ENCODE data around the gene TMPRSS6.

DNA sequence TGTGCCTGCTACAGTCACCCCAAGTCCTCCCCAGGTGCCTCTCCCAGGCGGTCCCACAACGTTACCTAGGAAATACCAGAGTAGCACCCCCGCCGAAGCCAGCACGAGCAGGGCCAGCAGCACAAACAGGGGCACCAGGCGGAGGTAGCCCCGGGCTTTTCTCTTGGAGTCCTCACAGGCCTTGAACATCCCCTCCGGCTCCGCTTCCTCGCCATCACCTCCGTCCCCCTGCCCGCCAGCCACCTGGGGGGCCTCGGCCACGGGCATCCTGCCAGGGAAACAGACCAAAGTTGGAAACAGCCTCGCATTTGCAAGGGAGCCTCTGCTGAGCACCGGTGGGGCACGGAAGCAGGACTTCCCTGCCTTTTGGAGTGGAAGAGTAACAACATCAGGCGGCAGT is 6.4 kb downstream of the TMPRSS6 start:
- TF ChIP-seq POLR2AphosphoS5 (IDR thresholded peaks at IDR 0.05; ENCODE audit: low read depth, low read length) (no peak), TAF1 (IDR thresholded peaks at IDR 0.05; ENCODE audit: borderline replicate concordance, insufficient read depth, low read length) (no peak), SIN3A (IDR thresholded peaks at IDR 0.05; ENCODE audit: borderline replicate concordance, insufficient read depth, low read length) (no peak)
- TF ChIP-seq, protein P1, sequence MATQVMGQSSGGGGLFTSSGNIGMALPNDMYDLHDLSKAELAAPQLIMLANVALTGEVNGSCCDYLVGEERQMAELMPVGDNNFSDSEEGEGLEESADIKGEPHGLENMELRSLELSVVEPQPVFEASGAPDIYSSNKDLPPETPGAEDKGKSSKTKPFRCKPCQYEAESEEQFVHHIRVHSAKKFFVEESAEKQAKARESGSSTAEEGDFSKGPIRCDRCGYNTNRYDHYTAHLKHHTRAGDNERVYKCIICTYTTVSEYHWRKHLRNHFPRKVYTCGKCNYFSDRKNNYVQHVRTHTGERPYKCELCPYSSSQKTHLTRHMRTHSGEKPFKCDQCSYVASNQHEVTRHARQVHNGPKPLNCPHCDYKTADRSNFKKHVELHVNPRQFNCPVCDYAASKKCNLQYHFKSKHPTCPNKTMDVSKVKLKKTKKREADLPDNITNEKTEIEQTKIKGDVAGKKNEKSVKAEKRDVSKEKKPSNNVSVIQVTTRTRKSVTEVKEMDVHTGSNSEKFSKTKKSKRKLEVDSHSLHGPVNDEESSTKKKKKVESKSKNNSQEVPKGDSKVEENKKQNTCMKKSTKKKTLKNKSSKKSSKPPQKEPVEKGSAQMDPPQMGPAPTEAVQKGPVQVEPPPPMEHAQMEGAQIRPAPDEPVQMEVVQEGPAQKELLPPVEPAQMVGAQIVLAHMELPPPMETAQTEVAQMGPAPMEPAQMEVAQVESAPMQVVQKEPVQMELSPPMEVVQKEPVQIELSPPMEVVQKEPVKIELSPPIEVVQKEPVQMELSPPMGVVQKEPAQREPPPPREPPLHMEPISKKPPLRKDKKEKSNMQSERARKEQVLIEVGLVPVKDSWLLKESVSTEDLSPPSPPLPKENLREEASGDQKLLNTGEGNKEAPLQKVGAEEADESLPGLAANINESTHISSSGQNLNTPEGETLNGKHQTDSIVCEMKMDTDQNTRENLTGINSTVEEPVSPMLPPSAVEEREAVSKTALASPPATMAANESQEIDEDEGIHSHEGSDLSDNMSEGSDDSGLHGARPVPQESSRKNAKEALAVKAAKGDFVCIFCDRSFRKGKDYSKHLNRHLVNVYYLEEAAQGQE (IDR thresholded peaks at IDR 0.05; ENCODE audit: insufficient read depth in 1 of 2, low read depth in 2 of 2, low read length in 2 of 2): no peak
